Hepatocyte (in vitro differentiated cells): ENCODE data around the gene TIPARP.

Experiments used
- EZH2phosphoT487 ChIP-seq: fragments of 200-600 bp; sonication (generic); IDR thresholded peaks from one replicate; pipeline ENCODE4 v1.6.1; 2018; ENCODE audit warnings: antibody characterized with exemption, mild to moderate bottlenecking, low read depth, moderate library complexity; ENCODE audit not compliant: unreplicated experiment, severe bottlenecking
- TF ChIP-seq, protein P1 (sequence below): fragments of 200-600 bp; sonication (generic); IDR thresholded peaks from 2 replicates; pipeline ENCODE4 v1.5.1; 2016; ENCODE audit warnings: antibody characterized with exemption, mild to moderate bottlenecking; ENCODE audit not compliant: poor library complexity

DNA sequence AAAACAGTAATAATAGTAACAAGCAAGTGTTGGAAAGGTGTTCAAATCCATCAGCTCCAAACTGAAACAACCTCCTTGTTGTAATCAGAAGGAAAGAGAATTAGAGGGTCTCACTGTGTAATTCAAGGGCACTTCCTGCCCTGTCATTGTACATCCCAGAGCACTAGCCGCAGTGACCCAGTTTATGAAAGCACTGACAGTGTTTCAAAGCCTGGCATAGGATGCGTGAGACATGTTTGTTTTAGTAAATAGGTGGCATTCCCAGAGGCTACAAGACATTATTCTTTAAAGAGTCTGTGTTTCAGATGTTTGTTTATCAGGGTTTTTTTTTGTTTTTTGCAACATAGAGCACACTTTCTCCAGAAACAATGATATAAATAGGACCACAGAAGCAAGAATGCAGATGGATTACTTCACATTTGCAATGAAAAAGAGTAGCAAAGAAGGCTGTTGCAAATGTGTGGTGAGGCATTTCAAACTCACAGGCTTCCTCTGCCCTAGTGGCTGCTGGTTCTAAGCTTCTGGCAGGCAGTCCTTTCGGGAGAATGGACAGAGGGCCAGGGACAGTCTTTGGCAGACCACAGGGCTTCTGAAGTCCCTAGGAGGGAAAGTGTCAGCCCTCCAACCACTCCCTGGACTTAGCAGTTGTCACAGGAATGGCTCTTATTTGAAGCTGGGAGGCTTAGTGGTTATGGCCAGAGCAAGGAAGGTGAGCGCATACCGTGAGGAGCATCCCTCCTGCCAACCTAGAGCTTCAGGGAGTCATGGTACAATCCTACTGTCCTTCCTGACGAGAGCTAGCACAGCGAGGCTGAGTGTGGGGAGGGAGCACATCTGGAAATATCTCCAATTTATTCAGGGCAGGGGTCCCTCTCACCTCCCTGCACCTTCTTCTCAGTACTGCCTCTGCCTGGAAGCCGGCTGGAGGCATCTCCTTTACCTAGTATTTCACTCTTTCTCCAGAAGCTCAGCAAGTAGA is 31.4 kb upstream of the TIPARP start:
- TF ChIP-seq, protein P1, sequence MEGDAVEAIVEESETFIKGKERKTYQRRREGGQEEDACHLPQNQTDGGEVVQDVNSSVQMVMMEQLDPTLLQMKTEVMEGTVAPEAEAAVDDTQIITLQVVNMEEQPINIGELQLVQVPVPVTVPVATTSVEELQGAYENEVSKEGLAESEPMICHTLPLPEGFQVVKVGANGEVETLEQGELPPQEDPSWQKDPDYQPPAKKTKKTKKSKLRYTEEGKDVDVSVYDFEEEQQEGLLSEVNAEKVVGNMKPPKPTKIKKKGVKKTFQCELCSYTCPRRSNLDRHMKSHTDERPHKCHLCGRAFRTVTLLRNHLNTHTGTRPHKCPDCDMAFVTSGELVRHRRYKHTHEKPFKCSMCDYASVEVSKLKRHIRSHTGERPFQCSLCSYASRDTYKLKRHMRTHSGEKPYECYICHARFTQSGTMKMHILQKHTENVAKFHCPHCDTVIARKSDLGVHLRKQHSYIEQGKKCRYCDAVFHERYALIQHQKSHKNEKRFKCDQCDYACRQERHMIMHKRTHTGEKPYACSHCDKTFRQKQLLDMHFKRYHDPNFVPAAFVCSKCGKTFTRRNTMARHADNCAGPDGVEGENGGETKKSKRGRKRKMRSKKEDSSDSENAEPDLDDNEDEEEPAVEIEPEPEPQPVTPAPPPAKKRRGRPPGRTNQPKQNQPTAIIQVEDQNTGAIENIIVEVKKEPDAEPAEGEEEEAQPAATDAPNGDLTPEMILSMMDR = no peak
- no peak for TF ChIP-seq EZH2phosphoT487
